SW480 (cell line): ENCODE measurements around the gene RRBP1.

ENCODE experiments used
- DNase-seq: peaks from one replicate; pipeline ENCODE4 v3.0.0-alpha.2; 2016; ENCODE audit warnings: low spot score

Gene RRBP1

DNA sequence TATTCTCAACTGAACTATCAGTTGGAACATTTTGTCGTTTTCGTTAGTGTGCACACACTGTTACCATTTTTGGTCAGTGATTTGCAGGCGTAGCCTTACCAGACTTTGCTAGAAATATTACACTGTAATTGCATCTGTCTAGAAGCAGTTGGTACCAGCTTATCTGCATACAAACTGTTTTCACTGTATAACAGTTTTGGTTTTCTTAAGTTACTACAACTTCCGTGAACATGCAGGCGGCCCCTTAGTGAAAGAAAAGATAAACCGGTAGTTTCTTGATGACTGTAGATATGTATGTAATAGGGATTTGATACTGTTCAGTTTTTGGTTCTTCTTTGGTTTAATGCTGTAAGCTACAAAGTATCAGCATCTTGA, 110.9 kb downstream of the RRBP1 start:
- DNase-seq: no peak

DNA sequence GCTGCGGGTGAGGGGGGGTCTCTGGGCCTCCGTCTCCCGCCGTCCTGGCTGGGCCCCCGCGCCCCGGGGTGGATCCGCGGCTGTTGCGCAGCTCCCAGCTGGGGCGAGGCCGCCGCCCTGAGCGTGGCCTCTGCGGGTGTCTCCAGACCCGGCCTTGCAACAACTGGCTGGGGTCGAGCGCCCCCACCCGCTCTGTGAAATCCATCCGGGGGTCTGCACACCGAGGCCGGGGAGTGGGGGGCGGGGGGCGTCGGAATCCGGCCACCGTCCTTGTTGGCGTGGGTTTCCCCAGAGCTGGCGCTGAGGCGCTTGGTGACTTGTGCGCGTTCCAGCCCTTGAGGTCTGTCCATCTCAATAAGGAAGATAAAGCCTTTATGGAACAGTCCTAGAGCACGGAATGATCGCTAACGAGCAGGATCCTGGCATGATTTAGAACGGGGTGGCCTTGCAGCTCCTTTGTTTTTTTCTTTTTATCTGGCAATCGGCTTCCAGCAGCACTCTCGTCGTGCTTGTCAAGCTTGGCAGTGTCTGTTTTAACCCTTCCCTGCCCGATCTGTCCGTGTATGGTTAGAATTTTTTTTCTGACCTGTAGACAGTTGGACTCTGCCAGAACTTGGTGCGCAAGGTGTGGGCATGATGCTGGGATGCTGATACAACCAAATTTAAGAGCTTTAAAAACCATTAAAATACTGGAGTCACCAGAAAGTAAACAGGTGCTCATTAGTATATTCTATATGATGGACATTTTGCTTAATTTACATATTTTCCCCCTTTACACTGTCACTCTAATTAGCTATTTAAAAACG, 111.5 kb downstream of the RRBP1 start:
- peak; percentile 89 for DNase-seq

DNA sequence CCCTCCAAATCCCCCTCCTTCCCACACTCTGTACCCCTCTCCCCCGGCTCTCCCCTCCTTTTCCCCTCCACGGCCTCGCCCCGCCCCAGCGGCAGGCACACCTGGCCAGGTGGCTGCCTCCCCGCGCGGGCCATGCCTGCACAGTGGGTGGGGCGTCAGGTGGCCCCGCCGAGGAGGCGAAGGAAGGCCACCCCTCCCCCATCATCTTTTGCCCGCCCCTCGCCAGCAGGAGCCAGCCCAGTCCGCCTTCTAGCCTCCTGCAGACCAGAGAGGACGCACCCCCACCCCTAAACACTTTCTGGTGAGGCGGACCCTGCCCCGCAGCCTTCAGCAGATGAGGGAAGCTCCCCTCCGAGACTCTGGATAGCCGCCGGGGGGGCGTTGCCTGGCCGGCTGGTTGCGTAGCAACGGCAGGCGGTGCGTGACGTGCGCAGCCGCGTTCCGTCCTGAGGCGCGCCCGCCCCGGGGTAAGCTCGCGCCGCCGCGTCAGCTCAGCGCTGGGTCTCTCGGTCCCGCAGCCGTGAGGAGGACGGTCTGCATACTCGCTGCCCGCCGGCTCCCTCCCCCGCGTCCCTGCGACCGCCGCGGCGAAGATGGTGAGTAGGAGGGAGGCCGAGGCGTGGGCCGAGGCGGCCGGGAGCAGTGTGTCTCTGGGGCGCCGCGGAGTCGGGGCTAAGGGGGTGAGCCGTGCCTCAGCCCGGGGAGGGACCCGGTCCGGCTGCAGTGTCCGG, 112.3 kb downstream of the RRBP1 start, which contains the start of gene DSTN:
Gene DSTN (plus strand): TSS at position 460 of the 731 bp plus-strand sequence. CDS start 134 bp downstream, at position 594.
- DNase-seq: peak; percentile 95

DNA sequence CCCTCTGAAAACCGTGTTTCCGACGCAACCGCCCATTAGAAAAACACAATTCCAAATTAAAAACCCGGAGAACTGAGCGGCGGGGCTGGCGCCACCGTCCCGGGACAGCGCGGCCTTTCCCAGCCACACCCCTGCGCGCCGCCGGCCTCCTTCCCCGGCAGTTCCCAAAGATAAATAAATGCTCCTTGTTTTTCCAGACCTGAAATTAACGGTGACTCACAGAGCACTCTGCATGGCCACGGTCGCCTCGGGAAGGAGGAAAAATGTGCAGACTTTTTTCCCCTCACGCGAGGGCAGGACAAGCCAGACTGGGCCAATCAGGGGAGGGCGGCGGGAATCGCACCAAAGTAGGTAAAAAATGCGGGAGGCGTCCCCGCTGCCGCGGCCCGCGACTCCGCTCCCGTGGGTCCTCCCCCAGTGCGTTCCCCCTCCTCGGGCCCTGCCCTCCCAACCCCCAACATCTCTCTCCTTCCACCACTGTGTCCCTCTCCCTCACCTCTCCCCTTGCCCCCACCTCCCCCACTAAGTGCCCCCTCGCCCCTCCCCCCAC, 113.0 kb downstream of the RRBP1 start:
- peak; percentile 99 for DNase-seq

DNA sequence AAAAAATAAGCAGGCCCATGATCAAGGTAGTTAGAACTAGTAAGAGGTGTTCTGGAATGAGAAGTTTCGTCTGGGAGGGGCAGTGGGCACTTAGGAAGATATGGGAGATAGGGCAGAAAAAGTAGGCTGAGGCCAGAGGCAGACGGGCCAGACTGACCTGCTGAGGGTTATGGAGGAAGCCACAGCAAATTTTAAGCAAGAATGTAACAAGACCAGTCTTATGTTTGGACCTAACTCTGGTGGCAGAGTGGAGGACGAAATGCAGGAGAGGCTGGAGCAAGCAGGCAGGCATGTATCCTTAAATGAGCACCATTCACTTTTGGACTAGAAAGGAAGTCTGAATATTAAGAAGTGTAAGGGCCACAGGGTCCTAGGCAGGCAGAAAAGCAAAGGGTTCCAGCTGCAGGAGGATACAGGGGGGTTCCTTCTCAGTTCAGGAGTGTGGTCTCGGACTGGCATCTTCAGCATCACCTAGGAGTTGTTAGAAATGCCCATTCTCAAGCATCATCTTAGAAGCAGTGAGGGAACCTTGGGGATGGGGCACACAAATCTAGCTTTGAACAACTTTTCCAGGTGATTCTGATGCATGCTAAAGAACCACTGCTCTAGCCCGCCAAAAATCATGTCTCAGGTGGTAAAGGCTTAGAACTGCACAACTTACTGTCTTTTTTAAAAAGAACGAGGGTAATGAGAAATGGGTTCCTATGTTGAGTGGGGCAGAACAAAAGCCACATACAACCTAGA, 113.8 kb downstream of the RRBP1 start:
- peak; percentile 46 for DNase-seq

DNA sequence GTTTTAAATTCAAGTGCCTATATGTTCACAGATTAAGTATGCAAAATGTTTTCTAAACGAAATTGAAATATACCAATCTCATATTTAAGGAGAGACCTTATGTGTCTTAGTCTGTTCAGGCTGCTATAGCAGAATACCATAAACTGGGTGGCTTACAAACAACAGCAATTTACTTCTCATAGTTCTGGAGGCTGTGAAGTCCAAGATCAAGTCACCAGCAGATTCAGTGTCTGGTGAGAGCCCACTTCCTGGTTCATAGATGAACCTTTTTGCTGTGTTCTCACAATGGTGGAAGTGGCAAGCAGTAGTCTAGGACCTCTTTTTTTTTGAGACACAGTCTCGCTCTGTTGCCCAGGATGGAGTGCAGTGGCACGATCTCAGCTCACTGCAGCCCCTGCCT, 115.7 kb downstream of the RRBP1 start:
- no peak for DNase-seq

DNA sequence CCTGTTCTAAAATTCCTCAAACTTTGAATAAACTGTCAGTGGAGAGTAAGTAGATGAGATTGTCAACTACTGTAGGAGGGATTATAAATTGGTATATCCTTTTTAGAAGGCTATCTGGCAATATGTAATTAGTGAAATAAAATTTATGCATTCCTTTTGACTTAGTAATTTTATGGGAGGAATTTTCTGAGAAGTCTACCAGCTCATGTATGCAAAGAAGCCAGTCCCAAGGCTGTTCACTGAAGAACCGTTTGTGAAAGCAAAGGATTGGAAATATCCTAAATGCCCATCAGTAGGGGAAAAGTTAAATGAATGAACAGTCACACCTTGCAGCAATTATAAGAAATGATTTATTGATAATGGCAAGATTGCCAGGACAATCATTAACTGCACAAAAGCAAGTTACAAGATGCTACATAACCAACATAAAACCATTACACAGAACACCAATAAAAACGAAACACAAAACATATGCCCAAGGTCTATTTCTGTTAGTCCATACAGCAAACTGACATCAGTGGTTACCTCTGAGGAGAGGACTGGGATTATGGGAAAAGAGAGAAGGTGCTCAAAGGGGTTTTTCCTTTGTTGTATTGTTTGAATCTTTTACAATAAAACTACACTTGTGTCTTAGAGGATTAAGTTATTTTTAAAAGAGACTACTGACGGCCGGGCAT, 116.7 kb downstream of the RRBP1 start:
- no peak for DNase-seq
